ENCODE data around the gene RAP1A.

The RAP1A gene

GRCh38 chr1:111720977-111721786 lies 101.6 kb downstream of the RAP1A start:
- no peak for DNase-seq

- no peak for DNase-seq
These were observed 103.7 kb downstream of the RAP1A start for GRCh38 chr1:111723091-111723806.

GRCh38 chr1:111723871-111724270 lies 104.3 kb downstream of the RAP1A start:
- DNase-seq: no peak

GRCh38 chr1:111725192-111725591 lies 105.6 kb downstream of the RAP1A start:
- no peak for DNase-seq

GRCh38 chr1:111727056-111727455 lies 107.5 kb downstream of the RAP1A start:
- peak in 1 of 2 donors; percentile 11 for DNase-seq

GRCh38 chr1:111729271-111729921 lies 109.8 kb downstream of the RAP1A start:
- peak in 1 of 2 donors; percentile 13 for DNase-seq

- DNase-seq: peak in 1 of 2 donors; percentile 9
These were observed 110.5 kb downstream of the RAP1A start for GRCh38 chr1:111729946-111730681.

- no peak for DNase-seq
These were observed 111.1 kb downstream of the RAP1A start for GRCh38 chr1:111730706-111731105.

GRCh38 chr1:111731956-111732355 lies 112.4 kb downstream of the RAP1A start:
- no peak for DNase-seq

GRCh38 chr1:111732718-111733117 lies 113.1 kb downstream of the RAP1A start:
- DNase-seq: no peak

- no peak for DNase-seq
These were observed 113.8 kb downstream of the RAP1A start for GRCh38 chr1:111733183-111733991.

GRCh38 chr1:111733992-111734341 lies 114.4 kb downstream of the RAP1A start:
- no peak for DNase-seq

GRCh38 chr1:111734426-111734825 lies 114.8 kb downstream of the RAP1A start:
- DNase-seq: no peak

- no peak for DNase-seq
These were observed 115.3 kb downstream of the RAP1A start for GRCh38 chr1:111734856-111735255.

GRCh38 chr1:111735321-111735720 lies 115.7 kb downstream of the RAP1A start:
- DNase-seq: no peak

- no peak for DNase-seq
These were observed 116.4 kb downstream of the RAP1A start for GRCh38 chr1:111735858-111736544.

GRCh38 chr1:111736548-111737215 lies 117.1 kb downstream of the RAP1A start:
- no peak for DNase-seq

GRCh38 chr1:111737216-111738132 lies 117.9 kb downstream of the RAP1A start:
- DNase-seq: no peak

GRCh38 chr1:111738133-111738435 lies 118.5 kb downstream of the RAP1A start:
- DNase-seq: no peak

All from stimulated activated CD4-positive, alpha-beta T cell treated with anti-CD3 and anti-CD28 coated beads, Interleukin-2, amount 100 ng/mL, for 24 hours (primary cell).